Measurements from ENCODE around the gene NISCH.

GRCh38 chr3:52531860-52532516, 76.6 kb downstream of the NISCH start:
- TF ChIP-seq POLR2A (IDR thresholded peaks at IDR 0.05) (no peak), CTCF (IDR thresholded peaks at IDR 0.05) (no peak)

Data from breast epithelium (tissue), 3 donors.